ENCODE data around the gene KCNN4. TPM values are rescaled to one million over a fixed set of nuclear protein-coding genes. Genes with fewer than 3 reads are reported as not detected.

Gene KCNN4
- total RNA-seq, 1 experiment from 2014 or later = 0.26 TPM

GRCh38 chr19:43720936-43721335 is 59.8 kb downstream of the KCNN4 start:
- Mint-ChIP-seq H3K27ac (peak overlapping the region in 1 of 3 experiments; percentile 39; a peak in 2 of 7 replicates), H3K27me3 (ENCODE audit: low read depth) (peaks cover 4% of the 10 kb centered on the region), H3K9me3 (no peaks in the 10 kb centered on the region), H3K36me3 (ENCODE audit: insufficient read depth in 1 of 3, low read depth in 3 of 3) (no peaks in the 10 kb centered on the region), H3K4me3 (no peak overlapping the region), H3K4me1 (peaks cover 4 to 11% of the 10 kb centered on the region in 2 experiments; a peak in 3 of 4 replicates)
- no peaks in the 10 kb centered on the region for H3K27me3 ChIP-seq (ENCODE audit: insufficient read depth, low read length)
- H3K79me1 ChIP-seq (ENCODE audit: insufficient read depth, low read depth, low read length, poor library complexity, severe bottlenecking) = no peaks in the 10 kb centered on the region
- no peaks in the 10 kb centered on the region for H3K9me3 ChIP-seq (ENCODE audit: control insufficient read depth, low read depth, low read length)
- H2BK12ac ChIP-seq (ENCODE audit: insufficient read length, low read depth, low read length) = no peak overlapping the region
- H3K56ac ChIP-seq (ENCODE audit: insufficient read length, low read depth, low read length) = no peak overlapping the region
- no CpG with 5 or more reads among the region's 10 CpGs for WGBS (ENCODE audit: extremely low coverage, insufficient read length, low lambda C conversion rate)
- H3K9ac ChIP-seq (ENCODE audit: extremely low read depth, insufficient read length, low read length) = no peak overlapping the region
- H3K4ac ChIP-seq (ENCODE audit: low read depth, low read length) = no peak overlapping the region
- H3K23ac ChIP-seq (ENCODE audit: insufficient read length, low read depth, low read length) = no peak overlapping the region
- no peak for DNase-seq
- no peak overlapping the region for H3K27ac ChIP-seq (ENCODE audit: insufficient read length, low read depth, low read length)
- H3K14ac ChIP-seq (ENCODE audit: insufficient read depth, low read length) = no peak overlapping the region
- no peak overlapping the region for H2AFZ ChIP-seq (ENCODE audit: low read length)
- H3K79me2 ChIP-seq (ENCODE audit: insufficient read depth, low read length) = no peaks in the 10 kb centered on the region
- no peak overlapping the region for H4K8ac ChIP-seq (replicated peaks; ENCODE audit: insufficient read length, low read depth, low read length)
- H3T11ph ChIP-seq (ENCODE audit: low read length) = no peak overlapping the region
- H2BK5ac ChIP-seq (ENCODE audit: insufficient read length, low read length) = no peak overlapping the region
- H3K23me2 ChIP-seq (ENCODE audit: insufficient read length, low read depth, low read length, poor library complexity, severe bottlenecking) = peaks cover 2% of the 10 kb centered on the region
- no peak overlapping the region for H4K91ac ChIP-seq (ENCODE audit: insufficient read length, low read depth, low read length)
- H4K20me1 ChIP-seq (ENCODE audit: control insufficient read depth, insufficient read depth, insufficient read length) = no peaks in the 10 kb centered on the region
- H3K18ac ChIP-seq (ENCODE audit: insufficient read length, low read depth, low read length) = no peak overlapping the region
- no peak for TF ChIP-seq CTCF (conservative IDR thresholded peaks at IDR 0.05)
- H3K4me2 ChIP-seq (ENCODE audit: insufficient read depth, insufficient read length, low read length) = no peak overlapping the region
- no peak overlapping the region for H2BK15ac ChIP-seq (ENCODE audit: low read depth, low read length)
- H2BK120ac ChIP-seq (ENCODE audit: low read depth, low read length, poor library complexity, severe bottlenecking) = no peak overlapping the region
- no peaks in the 10 kb centered on the region for H3K4me1 ChIP-seq (ENCODE audit: insufficient read depth, low read length)
- no peak overlapping the region for H2AK5ac ChIP-seq (ENCODE audit: insufficient read length, low read length)
- H2BK20ac ChIP-seq (ENCODE audit: low read depth, low read length, poor library complexity, severe bottlenecking) = no peak overlapping the region
- H4K5ac ChIP-seq (ENCODE audit: insufficient read length, low read depth, low read length) = no peak overlapping the region
